ENCODE results near the gene SLC29A4.
"Not testable (repeated sequence)": the region's sequence is repeated elsewhere in the genome, so short reads cannot be mapped to it uniquely, and the experiment has no call there.

Gene SLC29A4

DNA sequence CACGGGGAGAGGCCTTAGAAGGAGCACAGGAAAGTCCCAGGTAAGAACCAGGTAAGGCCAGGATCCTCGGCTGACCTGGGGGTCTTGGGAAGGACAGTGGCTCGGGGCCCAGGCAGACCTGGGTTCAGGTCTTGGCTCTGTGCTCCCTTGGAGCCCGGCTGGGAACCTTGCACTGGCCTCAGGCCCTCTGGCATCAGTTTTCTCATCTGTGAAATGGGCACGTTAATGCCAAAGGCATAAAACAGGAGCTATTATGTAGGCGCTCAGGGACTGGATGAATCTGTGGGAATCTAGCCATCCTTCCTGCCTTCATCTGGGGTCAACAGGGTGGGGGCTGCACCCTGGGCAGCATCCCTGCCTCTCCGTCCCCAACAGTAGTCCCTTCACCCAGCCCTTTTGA, 8.3 kb upstream of the SLC29A4 start:
- no peaks in the 10 kb centered on the region for H3K9me3 ChIP-seq (replicated peaks in 1 of 11)
- no peak overlapping the region for H3K27ac ChIP-seq
- no peaks in the 10 kb centered on the region for H4K20me1 ChIP-seq
- no peak overlapping the region for H3K4me2 ChIP-seq
- H3K4me3 ChIP-seq: no peak overlapping the region
- no peak for TF ChIP-seq Cebpa-rat (IDR thresholded peaks at IDR 0.05)
- H3K36me3 ChIP-seq: no peaks in the 10 kb centered on the region
- no peak overlapping the region for H3K9ac ChIP-seq
- H3K27me3 ChIP-seq: no peaks in the 10 kb centered on the region
- 0 out of 20 replicates have a peak, but pooled peaks cover 0 to 3% (median 0%) of the 10 kb centered on the region in 10 experiments for H3K4me1 ChIP-seq

DNA sequence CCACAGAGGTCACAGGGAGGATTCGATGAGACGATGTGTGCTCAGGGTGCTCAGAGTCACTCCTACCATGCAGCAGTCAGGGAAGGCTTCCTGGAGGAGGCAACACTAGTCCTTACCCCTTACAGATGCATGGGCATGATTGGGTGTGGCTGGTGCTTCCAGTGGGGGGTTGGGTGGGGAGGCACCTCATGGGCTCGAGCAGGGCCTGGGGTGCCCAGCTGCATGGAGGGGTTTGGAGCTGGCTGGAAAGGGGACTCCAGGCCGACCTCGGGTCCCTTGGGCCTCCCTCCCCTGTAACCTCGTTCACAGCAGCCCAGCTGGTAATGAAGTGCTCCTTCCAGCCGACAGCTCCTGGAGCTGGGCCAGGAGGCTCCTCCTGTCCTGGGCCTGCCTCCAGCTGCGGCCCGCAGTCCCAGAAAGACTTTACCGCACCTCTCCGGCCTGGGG, 7.7 kb upstream of the SLC29A4 start:
- H3K27ac ChIP-seq; H3K36me3 ChIP-seq; H3K9ac ChIP-seq; H3K27me3 ChIP-seq; H3K9me3 ChIP-seq (replicated peaks in 1 of 11); H4K20me1 ChIP-seq; H3K4me1 ChIP-seq; H3K4me2 ChIP-seq; H3K4me3 ChIP-seq: not testable (repeated sequence)

DNA sequence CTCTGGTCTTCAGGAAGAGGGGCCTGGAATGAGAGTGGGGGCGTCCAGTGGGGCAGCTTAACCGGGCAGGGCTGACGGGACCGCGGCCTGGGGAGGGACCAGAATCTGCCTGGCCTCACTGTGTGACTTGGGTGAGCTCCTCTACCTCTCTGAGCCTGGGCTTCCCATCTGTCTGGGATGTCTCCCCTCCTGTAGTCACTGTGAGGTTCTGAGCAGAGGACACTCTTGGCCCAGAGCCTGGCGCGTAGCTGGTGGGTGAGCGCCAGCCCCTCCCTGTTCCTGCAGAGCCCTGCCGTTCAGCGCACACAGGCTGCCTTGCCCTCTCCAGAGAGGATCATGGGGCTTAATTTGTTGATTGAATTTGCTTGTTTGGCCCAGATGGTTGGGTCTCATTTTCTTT, 7.2 kb upstream of the SLC29A4 start:
- not testable (repeated sequence) for H3K4me1 ChIP-seq; H3K36me3 ChIP-seq; H3K9me3 ChIP-seq (replicated peaks in 1 of 11); H3K27me3 ChIP-seq; H3K4me2 ChIP-seq; H3K4me3 ChIP-seq; H3K27ac ChIP-seq; H4K20me1 ChIP-seq; H3K9ac ChIP-seq

DNA sequence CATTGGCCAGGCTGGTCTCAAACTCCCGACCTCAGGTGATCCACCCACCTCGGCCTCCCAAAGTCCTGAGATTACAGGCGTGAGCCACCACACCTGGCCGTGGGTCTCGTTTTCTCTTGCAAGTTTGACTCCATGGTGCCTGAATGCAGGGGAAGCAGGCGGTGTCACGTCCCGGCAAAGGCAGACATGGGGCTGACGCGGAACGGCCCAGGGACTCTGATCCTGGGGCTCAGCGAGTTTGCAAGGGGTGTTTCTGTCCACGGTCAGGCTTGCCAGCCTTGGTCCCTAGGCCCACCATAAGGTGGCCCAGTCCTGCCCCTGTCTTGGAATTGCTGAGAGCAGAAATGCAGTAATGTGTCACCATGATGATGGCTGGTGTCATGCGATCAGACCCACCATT, 6.6 kb upstream of the SLC29A4 start:
- not testable (repeated sequence) for H3K27ac ChIP-seq; H3K4me2 ChIP-seq; H4K20me1 ChIP-seq; H3K4me1 ChIP-seq; H3K9me3 ChIP-seq (replicated peaks in 1 of 11); H3K9ac ChIP-seq; H3K27me3 ChIP-seq; H3K36me3 ChIP-seq; H3K4me3 ChIP-seq

DNA sequence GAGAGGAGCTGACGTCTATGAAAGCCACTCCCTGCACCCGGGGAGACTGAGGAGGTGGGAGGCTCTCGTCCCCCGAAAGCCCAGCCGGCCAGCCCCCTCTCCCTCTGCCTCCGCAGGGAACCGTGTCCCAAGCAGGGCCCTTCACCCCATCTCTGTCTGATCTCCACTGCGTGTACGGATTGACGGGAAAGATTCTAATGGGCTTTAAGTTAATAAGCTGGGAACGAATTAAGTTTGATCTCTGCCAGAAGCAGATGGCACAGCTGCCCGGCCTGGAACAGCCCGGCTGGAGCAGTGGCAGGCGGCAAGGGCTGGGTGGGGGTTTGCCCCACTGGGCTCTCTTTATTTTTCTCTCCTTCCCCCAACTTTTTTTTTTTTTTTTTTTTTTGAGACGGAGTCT, 6.1 kb upstream of the SLC29A4 start:
- no peak for TF ChIP-seq Cebpa-rat (IDR thresholded peaks at IDR 0.05)
- Histone ChIP-seq H3K9ac (no peak overlapping the region), H3K4me1 (0 out of 20 replicates have a peak, but pooled peaks cover 0 to 3% (median 0%) of the 10 kb centered on the region in 10 experiments), H3K36me3 (no peaks in the 10 kb centered on the region), H4K20me1 (no peaks in the 10 kb centered on the region), H3K27me3 (no peaks in the 10 kb centered on the region), H3K27ac (no peak overlapping the region), H3K4me3 (no peak overlapping the region), H3K9me3 (replicated peaks in 1 of 11) (no peaks in the 10 kb centered on the region), H3K4me2 (no peak overlapping the region)

DNA sequence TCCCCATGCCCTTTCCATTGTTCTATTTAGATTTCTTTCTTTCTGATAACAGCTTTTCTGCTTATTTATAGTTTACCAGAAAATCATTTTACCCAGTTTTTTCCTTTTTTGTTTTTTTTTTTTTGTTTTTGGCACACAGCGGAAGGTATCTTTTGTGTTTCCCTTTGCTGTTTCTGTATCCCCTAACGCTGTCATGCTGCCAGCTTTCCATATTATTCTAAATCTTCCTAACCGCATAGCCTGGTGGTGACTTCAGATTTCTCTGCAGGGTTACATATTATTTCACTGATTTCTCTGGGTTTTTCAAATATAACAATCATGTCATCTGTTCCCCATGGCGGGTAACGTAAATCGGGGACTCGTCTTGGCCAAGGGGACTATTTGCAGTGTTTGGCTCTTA, 4.0 kb upstream of the SLC29A4 start:
- no peaks in the 10 kb centered on the region for H3K9me3 ChIP-seq (replicated peaks in 1 of 11)
- H3K36me3 ChIP-seq: no peaks in the 10 kb centered on the region
- no peak overlapping the region for H3K4me2 ChIP-seq
- H3K27me3 ChIP-seq: peaks cover 0 to 3% (median 0%) of the 10 kb centered on the region in 11 experiments; a peak in 1 of 22 replicates
- no peak overlapping the region for H3K27ac ChIP-seq
- H3K4me3 ChIP-seq: no peak overlapping the region
- no peaks in the 10 kb centered on the region for H4K20me1 ChIP-seq
- TF ChIP-seq Cebpa-rat (IDR thresholded peaks at IDR 0.05): no peak
- H3K9ac ChIP-seq: no peak overlapping the region
- H3K4me1 ChIP-seq: peaks cover 0 to 7% (median 5%) of the 10 kb centered on the region in 10 experiments; a peak in 10 of 20 replicates

DNA sequence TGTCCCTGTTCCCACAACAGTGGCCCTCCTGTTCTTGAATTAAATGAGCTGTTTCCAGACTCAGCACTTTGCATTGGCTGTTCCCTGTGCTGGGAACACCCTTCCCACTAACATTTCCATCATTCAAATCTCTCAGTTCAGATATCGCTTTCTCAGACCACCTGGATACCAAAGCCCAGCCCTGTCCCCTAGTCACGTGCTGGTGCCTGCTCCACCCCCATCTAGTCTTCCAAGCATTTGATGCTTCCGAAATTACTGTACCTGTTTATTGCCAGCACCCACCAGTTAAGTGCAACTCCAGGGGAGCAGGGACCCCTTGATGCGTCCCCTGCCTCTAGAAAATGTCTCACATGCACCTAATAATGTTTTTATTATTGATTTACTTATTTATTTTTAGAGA, 3.0 kb upstream of the SLC29A4 start:
- H3K27ac ChIP-seq: no peak overlapping the region
- H3K36me3 ChIP-seq: no peaks in the 10 kb centered on the region
- peaks cover 0 to 3% (median 0%) of the 10 kb centered on the region in 11 experiments; a peak in 1 of 22 replicates for H3K27me3 ChIP-seq
- no peak for TF ChIP-seq Cebpa-rat (IDR thresholded peaks at IDR 0.05)
- peaks cover 4 to 12% (median 8%) of the 10 kb centered on the region in 10 experiments; a peak in 14 of 20 replicates for H3K4me1 ChIP-seq
- H3K9me3 ChIP-seq (replicated peaks in 1 of 11): no peaks in the 10 kb centered on the region
- no peak overlapping the region for H3K4me2 ChIP-seq
- H3K4me3 ChIP-seq: no peak overlapping the region
- H4K20me1 ChIP-seq: peaks cover 0 to 6% (median 4%) of the 10 kb centered on the region in 11 experiments; a peak in 5 of 22 replicates
- no peak overlapping the region for H3K9ac ChIP-seq

DNA sequence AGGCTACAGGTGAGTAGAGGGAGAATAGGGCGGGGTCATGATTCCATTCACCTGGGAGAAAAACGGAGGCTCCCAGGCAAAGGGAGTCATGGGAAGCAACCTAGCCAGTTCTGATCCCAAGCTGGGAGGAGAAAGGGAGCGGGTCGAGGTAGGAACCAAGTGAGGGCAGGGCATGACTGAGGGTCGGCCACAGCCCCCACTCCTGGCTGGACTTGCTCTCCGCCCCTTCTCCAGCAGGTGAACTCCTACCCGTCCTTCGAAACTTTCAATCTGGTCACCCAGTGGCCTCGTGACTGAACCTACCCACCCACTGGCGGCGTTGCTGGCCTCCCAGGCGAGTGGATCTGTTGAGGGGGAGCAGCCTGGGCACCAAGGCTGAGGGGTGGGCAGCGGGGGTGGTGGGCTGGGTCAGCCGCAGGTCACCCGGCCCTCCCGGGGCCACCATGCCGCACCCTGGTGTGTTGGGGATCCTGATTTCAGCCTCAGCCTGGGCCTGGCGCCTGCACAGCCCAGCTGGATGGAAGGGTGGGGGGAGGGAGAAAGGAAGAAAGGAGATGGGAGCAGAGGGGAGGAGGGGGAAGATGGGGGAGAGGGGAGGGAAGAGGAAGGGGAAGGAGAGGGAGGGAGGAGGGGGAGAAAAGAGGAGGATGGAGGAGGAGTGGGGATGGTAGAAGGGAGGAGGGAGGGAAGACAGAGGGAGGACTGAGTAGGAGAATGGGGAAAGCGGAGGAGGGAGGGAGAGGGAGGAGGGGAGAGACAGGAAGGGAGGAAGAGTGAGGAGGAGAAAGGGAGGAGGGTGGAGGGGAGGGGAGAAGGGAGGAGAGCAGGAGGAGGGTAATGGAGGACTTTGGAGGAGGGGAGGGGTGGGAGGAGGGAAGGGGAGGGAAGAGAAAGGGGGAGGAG, 894 bp upstream of the SLC29A4 start:
- H3K4me3 ChIP-seq; H3K27me3 ChIP-seq; H4K20me1 ChIP-seq; H3K9me3 ChIP-seq (replicated peaks in 1 of 11); H3K36me3 ChIP-seq; H3K27ac ChIP-seq; H3K4me2 ChIP-seq; H3K9ac ChIP-seq: not testable (repeated sequence)
- H3K4me1 ChIP-seq: peaks cover 4 to 23% (median 17%) of the 10 kb centered on the region in 10 experiments; a peak in 17 of 20 replicates

DNA sequence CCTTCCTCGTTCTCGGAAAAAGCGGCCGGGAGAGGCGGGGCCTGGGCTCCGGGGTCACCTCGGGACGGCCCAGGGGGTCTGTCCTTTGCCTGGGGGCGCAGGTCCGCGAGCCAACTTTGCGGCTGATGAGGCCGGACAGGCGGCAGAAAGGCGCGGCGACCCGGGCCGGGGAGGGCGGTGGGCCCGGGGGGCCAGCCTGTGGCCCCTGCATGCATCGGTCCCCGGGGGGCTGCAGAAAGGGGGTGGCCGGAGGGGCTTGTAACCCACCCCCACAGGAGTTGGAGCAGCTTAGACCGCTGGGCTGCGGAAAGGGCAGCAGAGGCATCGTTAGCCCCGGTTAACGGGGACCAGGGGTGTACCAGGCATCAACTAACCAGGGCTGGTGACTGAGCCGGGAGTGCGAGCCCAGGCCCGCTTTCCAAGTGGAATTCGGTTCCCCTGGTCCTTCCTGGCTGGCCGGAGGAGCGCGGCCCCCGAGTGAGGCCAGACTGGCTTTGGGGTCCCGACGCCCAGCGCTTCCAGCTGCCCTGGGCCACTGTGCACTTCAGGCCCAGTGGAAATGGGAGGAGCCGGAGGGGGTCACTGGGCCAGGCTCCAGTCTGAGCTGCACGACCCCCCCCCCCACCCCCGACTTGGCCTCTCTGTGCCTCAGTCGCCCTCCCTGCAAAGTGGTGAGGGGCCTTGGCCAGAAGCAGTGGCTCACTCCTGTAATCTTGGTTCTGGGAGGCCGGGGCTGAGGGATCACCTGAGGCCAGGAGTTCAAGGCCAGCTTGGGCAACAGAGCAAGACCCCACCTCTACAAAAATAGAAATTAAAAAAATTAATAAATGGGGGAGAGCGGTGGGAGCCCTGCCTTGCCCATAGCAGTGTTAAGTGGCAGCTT, 919 bp downstream of the SLC29A4 start:
- Histone ChIP-seq H3K9me3 (replicated peaks in 1 of 11) (no peaks in the 10 kb centered on the region), H3K4me3 (peak overlapping the region; percentile 34 to 68 (median 56)), H3K27me3 (peaks cover 0 to 3% (median 0%) of the 10 kb centered on the region in 11 experiments; a peak in 1 of 22 replicates), H3K4me1 (peaks cover 4 to 25% (median 17%) of the 10 kb centered on the region in 10 experiments; a peak in 17 of 20 replicates), H3K9ac (peak overlapping the region in 10 of 11 experiments; percentile 30 to 73 (median 63); a peak in 16 of 22 replicates), H3K36me3 (no peaks in the 10 kb centered on the region; a peak in 1 of 22 replicates), H3K4me2 (peak overlapping the region; percentile 79 to 93 (median 88)), H3K27ac (no peak overlapping the region; a peak in 1 of 22 replicates), H4K20me1 (peaks cover 0 to 9% (median 6%) of the 10 kb centered on the region in 11 experiments; a peak in 7 of 22 replicates)
- no peak for TF ChIP-seq Cebpa-rat (IDR thresholded peaks at IDR 0.05)

All from BLaER1 treated with 17β-estradiol and CSF1 and Interleukin-3, amounts not matched to agents 10 nM and 100 nM (cell line).